ENCODE measurements around the gene CEP164. TPM values are rescaled to one million over a fixed set of nuclear protein-coding genes. Genes with fewer than 3 reads are reported as not detected.

Gene CEP164
- polyA plus RNA-seq, result 10 to 100 TPM in 2 of 3 donors, 1 to 10 TPM in 1; 5.6 to 20.5 (median 11.8) TPM

DNA sequence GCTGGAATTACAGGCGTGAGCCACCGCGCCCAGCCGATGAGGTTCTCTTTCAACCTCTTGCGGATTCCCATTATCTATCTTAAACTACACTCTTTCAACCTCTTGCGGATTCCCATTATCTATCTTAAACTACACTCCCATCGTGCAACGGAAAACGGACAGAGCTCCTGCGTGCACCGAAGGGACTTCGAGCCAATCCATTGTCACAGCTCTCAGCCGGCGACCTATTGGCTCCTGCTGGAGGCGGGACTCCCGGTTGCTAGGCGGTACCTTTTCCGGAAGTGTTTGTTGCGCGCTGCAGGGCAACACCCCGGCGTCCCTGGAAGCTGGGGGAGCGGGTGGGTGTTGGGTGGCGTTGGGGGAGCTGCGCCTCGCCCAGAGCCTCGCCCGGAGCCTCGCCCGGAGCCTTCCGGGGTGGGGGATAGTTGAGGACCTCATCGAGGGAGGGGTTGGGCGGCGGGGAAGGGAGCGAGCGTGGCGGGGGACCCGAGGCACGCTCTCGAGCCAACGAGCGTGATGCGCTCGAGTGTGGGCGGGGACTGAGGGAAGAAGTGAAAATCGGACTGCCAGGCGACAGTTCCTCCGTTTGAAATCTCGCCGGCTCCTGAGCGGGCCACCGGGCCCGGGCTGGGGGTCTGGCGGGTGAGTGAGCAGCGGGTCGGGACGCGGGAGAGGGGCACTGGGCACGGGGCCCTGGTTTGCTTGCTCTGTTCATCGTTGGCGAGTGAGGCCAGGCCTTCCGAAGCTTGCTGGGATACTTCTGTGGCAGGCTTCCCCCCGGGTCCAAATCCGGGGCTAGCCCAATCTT, at the start of gene CEP164:
Gene CEP164, plus strand, starts transcription at position 288 of the 808 bp plus-strand sequence. CDS start 10,733 bp downstream, outside the sequence.
- DNase-seq, result peak; percentile 91 to 93 (median 92)
- Mint-ChIP-seq H3K4me3 (peak within 1 kb of the TSS in 2 of 5 donors; percentile 52 to 69), H3K27ac (peak within 1 kb of the TSS in 2 of 6 donors; percentile 38 to 70), H3K36me3 (peaks cover 0 to 5% (median 0%) of the 10 kb centered on the region in 3 donors), H3K27me3 (ENCODE audit: low read depth in 3 of 3) (no peaks in the 10 kb centered on the region), H3K4me1 (peaks cover 2 to 10% of the 10 kb centered on the region in 2 donors), H3K9me3 (no peaks in the 10 kb centered on the region)

- no peak for DNase-seq
- Mint-ChIP-seq H3K36me3 (peaks cover 26 to 47% (median 40%) of the 10 kb centered on the region in 3 donors), H3K27me3 (ENCODE audit: low read depth in 3 of 3) (no peaks in the 10 kb centered on the region), H3K4me3 (no peak overlapping the region), H3K9me3 (no peaks in the 10 kb centered on the region), H3K27ac (peak overlapping the region in 1 of 6 donors; percentile 14), H3K4me1 (peaks cover 3 to 8% of the 10 kb centered on the region in 2 donors)
These were observed 49.3 kb upstream of the CEP164 start for GRCh38 chr11:117278347-117278746.

DNA sequence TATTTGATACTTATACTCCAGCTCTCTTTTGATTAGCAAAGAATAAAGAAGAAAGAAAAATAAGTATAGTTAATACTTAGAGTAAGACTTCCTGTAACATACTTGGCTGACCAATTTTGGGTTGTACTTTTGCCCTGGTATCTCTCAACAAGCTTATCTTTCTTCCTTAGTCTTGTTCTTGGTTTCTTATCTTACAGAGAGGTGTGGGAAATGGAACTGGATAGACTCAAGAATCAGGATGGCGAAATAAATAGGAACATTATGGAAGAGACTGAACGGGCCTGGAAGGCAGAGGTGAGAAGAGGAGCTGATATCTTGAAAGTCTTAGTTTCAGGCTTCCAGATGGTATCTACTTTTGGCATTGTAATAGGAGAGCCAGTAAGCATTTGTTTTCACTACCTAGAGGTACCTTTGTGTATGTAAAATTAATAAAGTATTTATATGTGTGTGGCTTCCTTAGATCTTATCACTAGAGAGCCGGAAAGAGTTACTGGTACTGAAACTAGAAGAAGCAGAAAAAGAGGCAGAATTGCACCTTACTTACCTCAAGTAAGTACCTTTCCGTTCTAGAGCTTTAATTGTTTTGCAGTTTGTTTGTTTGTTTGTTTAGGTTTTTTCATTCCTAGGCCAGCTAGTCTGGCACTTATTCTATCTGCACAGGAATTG, 47.8 kb upstream of the CEP164 start:
- no peak overlapping the region for H3K4me3 Mint-ChIP-seq
- peaks cover 3 to 8% of the 10 kb centered on the region in 2 donors for H3K4me1 Mint-ChIP-seq
- H3K9me3 Mint-ChIP-seq, result no peaks in the 10 kb centered on the region

GRCh38 chr11:117281159-117281558, 46.5 kb upstream of the CEP164 start:
- Mint-ChIP-seq H3K36me3 (peaks cover 28 to 51% (median 42%) of the 10 kb centered on the region in 3 donors), H3K27ac (no peak overlapping the region), H3K9me3 (no peaks in the 10 kb centered on the region), H3K27me3 (ENCODE audit: low read depth in 3 of 3) (no peaks in the 10 kb centered on the region), H3K4me3 (no peak overlapping the region), H3K4me1 (peaks cover 3 to 8% of the 10 kb centered on the region in 2 donors)
- DNase-seq, result no peak

More for the DNA sequence above, 47.8 kb upstream of the CEP164 start:
- DNase-seq, result no peak
- peaks cover 28 to 45% (median 39%) of the 10 kb centered on the region in 3 donors for H3K36me3 Mint-ChIP-seq
- no peaks in the 10 kb centered on the region for H3K27me3 Mint-ChIP-seq (ENCODE audit: low read depth in 3 of 3)
- H3K27ac Mint-ChIP-seq, result peak overlapping the region in 2 of 6 donors; percentile 1 to 38

DNA sequence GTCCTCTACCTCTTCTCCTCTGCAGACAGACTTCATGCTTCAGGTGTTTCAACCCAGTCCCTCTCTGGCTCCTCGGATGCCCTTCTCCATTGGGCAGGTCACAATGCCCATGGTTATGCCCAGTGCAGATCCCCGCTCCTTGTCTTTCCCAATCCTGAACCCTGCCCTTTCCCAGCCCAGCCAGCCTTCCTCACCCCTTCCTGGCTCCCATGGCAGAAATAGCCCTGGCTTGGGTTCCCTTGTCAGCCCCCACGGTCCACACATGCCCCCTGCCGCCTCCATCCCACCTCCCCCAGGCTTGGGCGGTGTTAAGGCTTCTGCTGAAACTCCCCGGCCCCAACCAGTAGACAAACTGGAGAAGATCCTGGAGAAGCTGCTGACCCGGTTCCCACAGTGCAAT, 45.8 kb upstream of the CEP164 start:
- no peak overlapping the region for H3K27ac Mint-ChIP-seq

GRCh38 chr11:117282956-117283355, 44.7 kb upstream of the CEP164 start:
- no peak overlapping the region for H3K4me3 Mint-ChIP-seq
- no peaks in the 10 kb centered on the region for H3K9me3 Mint-ChIP-seq
- H3K36me3 Mint-ChIP-seq, result peaks cover 33 to 63% (median 47%) of the 10 kb centered on the region in 3 donors
- H3K27ac Mint-ChIP-seq, result no peak overlapping the region
- H3K4me1 Mint-ChIP-seq, result peaks cover 3 to 8% of the 10 kb centered on the region in 2 donors
- DNase-seq, result no peak
- H3K27me3 Mint-ChIP-seq (ENCODE audit: low read depth in 3 of 3), result no peaks in the 10 kb centered on the region

More for the DNA sequence above, 45.8 kb upstream of the CEP164 start:
- Mint-ChIP-seq H3K36me3 (peaks cover 33 to 58% (median 47%) of the 10 kb centered on the region in 3 donors), H3K4me1 (peaks cover 3 to 8% of the 10 kb centered on the region in 2 donors), H3K9me3 (no peaks in the 10 kb centered on the region), H3K27me3 (ENCODE audit: low read depth in 3 of 3) (no peaks in the 10 kb centered on the region), H3K4me3 (no peak overlapping the region)
- no peak for DNase-seq

- H3K27ac Mint-ChIP-seq, result no peak overlapping the region
- H3K36me3 Mint-ChIP-seq, result peaks cover 33 to 63% (median 44%) of the 10 kb centered on the region in 3 donors
- H3K9me3 Mint-ChIP-seq, result no peaks in the 10 kb centered on the region
These were observed 43.6 kb upstream of the CEP164 start for GRCh38 chr11:117284053-117284452.

GRCh38 chr11:117286588-117286987, 41.1 kb upstream of the CEP164 start:
- no peak for DNase-seq
- no peak overlapping the region for H3K27ac Mint-ChIP-seq
- no peaks in the 10 kb centered on the region for H3K4me1 Mint-ChIP-seq
- H3K9me3 Mint-ChIP-seq, result no peaks in the 10 kb centered on the region
- H3K27me3 Mint-ChIP-seq (ENCODE audit: low read depth in 3 of 3), result no peaks in the 10 kb centered on the region
- H3K4me3 Mint-ChIP-seq, result no peak overlapping the region
- H3K36me3 Mint-ChIP-seq, result peaks cover 36 to 48% (median 38%) of the 10 kb centered on the region in 3 donors

More at GRCh38 chr11:117284053-117284452, 43.6 kb upstream of the CEP164 start:
- no peak for DNase-seq
- Mint-ChIP-seq H3K27me3 (ENCODE audit: low read depth in 3 of 3) (no peaks in the 10 kb centered on the region), H3K4me3 (no peak overlapping the region), H3K4me1 (peaks cover 3 to 8% of the 10 kb centered on the region in 2 donors)

- Mint-ChIP-seq H3K4me1 (no peaks in the 10 kb centered on the region), H3K4me3 (no peak overlapping the region), H3K27ac (no peak overlapping the region), H3K36me3 (peaks cover 29 to 37% (median 30%) of the 10 kb centered on the region in 3 donors), H3K27me3 (ENCODE audit: low read depth in 3 of 3) (no peaks in the 10 kb centered on the region), H3K9me3 (no peaks in the 10 kb centered on the region)
- DNase-seq, result no peak
These were observed 40.0 kb upstream of the CEP164 start for GRCh38 chr11:117287668-117288067.

GRCh38 chr11:117289795-117290194, 37.9 kb upstream of the CEP164 start:
- Mint-ChIP-seq H3K27me3 (ENCODE audit: low read depth in 3 of 3) (no peaks in the 10 kb centered on the region), H3K36me3 (peaks cover 17 to 29% (median 19%) of the 10 kb centered on the region in 3 donors), H3K9me3 (no peaks in the 10 kb centered on the region), H3K4me1 (no peaks in the 10 kb centered on the region), H3K27ac (no peak overlapping the region), H3K4me3 (no peak overlapping the region)
- no peak for DNase-seq

GRCh38 chr11:117290809-117291396, 36.8 kb upstream of the CEP164 start, which contains the start of gene BACE1-AS:
Gene BACE1-AS, plus strand, starts transcription at chr11:117291346.
- H3K4me3 Mint-ChIP-seq, result no peak within 1 kb of the TSS
- no peaks in the 10 kb centered on the region for H3K9me3 Mint-ChIP-seq
- peaks cover 8 to 18% (median 12%) of the 10 kb centered on the region in 3 donors for H3K36me3 Mint-ChIP-seq
- H3K4me1 Mint-ChIP-seq, result no peaks in the 10 kb centered on the region
- H3K27me3 Mint-ChIP-seq (ENCODE audit: low read depth in 3 of 3), result no peaks in the 10 kb centered on the region
- H3K27ac Mint-ChIP-seq, result no peak within 1 kb of the TSS
- no peak for DNase-seq

DNA sequence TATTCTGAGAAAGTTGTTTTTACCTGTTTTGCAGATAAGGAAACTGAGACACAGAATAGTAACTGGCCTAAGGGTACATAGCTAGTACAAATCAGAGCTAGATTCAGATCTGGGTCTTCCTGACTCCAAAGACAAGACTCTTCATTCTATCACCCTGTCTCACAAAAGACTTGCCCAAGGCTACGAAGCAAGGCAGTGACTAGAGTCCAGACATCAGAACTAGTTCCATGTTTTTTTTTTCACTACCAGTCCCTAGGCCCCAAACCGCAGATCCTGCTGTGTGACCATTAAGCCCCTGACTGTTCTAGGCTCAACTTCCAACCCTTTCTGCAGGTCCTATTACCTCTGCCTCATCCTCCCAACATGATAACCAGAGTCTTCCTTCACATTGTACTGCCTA, 35.0 kb upstream of the CEP164 start:
- Mint-ChIP-seq H3K4me3 (no peak overlapping the region), H3K27me3 (ENCODE audit: low read depth in 3 of 3) (no peaks in the 10 kb centered on the region), H3K27ac (peak overlapping the region in 1 of 6 donors; percentile 47), H3K4me1 (no peaks in the 10 kb centered on the region), H3K36me3 (peaks cover 0 to 4% (median 4%) of the 10 kb centered on the region in 3 donors), H3K9me3 (no peaks in the 10 kb centered on the region)
- no peak for DNase-seq

GRCh38 chr11:117295438-117296137, 32.1 kb upstream of the CEP164 start:
- Mint-ChIP-seq H3K4me3 (no peak overlapping the region), H3K9me3 (no peaks in the 10 kb centered on the region), H3K27me3 (ENCODE audit: low read depth in 3 of 3) (peaks cover 0 to 3% (median 2%) of the 10 kb centered on the region in 3 donors), H3K4me1 (no peaks in the 10 kb centered on the region), H3K36me3 (peaks cover 0 to 4% (median 0%) of the 10 kb centered on the region in 3 donors), H3K27ac (no peak overlapping the region)
- no peak for DNase-seq
